NCI-H2107 treated with DMSO at 0.1 percent for 48 hours (cell line): ENCODE data around the gene CCDC27.

Experiments used
- DNase-seq: peaks from one replicate; lab custom pipeline; 2025; ENCODE audit not compliant: unreplicated experiment; lab: John Stamatoyannopoulos, UW

CCDC27 gene

GRCh38 chr1:3774276-3774945 lies 22.2 kb downstream of the CCDC27 start:
- no peak for DNase-seq

GRCh38 chr1:3774946-3775489 lies 22.8 kb downstream of the CCDC27 start:
- DNase-seq = no peak

- no peak for DNase-seq
Measured at GRCh38 chr1:3775490-3776230, 23.4 kb downstream of the CCDC27 start.

GRCh38 chr1:3776231-3776961 lies 24.1 kb downstream of the CCDC27 start:
- DNase-seq = no peak

- DNase-seq = no peak
Measured at GRCh38 chr1:3777078-3777547, 24.9 kb downstream of the CCDC27 start.

- no peak for DNase-seq
Measured at GRCh38 chr1:3777647-3778589, 25.7 kb downstream of the CCDC27 start.

GRCh38 chr1:3778590-3779264 lies 26.5 kb downstream of the CCDC27 start:
- no peak for DNase-seq

- no peak for DNase-seq
Measured at GRCh38 chr1:3779265-3779911, 27.1 kb downstream of the CCDC27 start.

- DNase-seq = no peak
Measured at GRCh38 chr1:3779912-3780416, 27.7 kb downstream of the CCDC27 start.

GRCh38 chr1:3780901-3781300 lies 28.7 kb downstream of the CCDC27 start:
- no peak for DNase-seq

- DNase-seq = no peak
Measured at GRCh38 chr1:3783651-3784474, 31.6 kb downstream of the CCDC27 start.

GRCh38 chr1:3785045-3785444 lies 32.8 kb downstream of the CCDC27 start:
- DNase-seq = no peak

GRCh38 chr1:3785456-3786157 lies 33.4 kb downstream of the CCDC27 start:
- no peak for DNase-seq

- no peak for DNase-seq
Measured at GRCh38 chr1:3786468-3787348, 34.5 kb downstream of the CCDC27 start.

GRCh38 chr1:3787349-3787715 lies 35.1 kb downstream of the CCDC27 start:
- DNase-seq = no peak

GRCh38 chr1:3787745-3788605 lies 35.7 kb downstream of the CCDC27 start:
- DNase-seq = no peak
